ENCODE measurements around the gene SYNGR2. TPM values are rescaled to one million over a fixed set of nuclear protein-coding genes. Genes with fewer than 3 reads are reported as not detected.
A peak's percentile ranks its signal among the peaks of the same experiment; 100 is the strongest.

SYNGR2 gene
- total and polyA plus RNA-seq, 2 experiments from 2014 or later = 46.9 to 61.6 TPM

DNA sequence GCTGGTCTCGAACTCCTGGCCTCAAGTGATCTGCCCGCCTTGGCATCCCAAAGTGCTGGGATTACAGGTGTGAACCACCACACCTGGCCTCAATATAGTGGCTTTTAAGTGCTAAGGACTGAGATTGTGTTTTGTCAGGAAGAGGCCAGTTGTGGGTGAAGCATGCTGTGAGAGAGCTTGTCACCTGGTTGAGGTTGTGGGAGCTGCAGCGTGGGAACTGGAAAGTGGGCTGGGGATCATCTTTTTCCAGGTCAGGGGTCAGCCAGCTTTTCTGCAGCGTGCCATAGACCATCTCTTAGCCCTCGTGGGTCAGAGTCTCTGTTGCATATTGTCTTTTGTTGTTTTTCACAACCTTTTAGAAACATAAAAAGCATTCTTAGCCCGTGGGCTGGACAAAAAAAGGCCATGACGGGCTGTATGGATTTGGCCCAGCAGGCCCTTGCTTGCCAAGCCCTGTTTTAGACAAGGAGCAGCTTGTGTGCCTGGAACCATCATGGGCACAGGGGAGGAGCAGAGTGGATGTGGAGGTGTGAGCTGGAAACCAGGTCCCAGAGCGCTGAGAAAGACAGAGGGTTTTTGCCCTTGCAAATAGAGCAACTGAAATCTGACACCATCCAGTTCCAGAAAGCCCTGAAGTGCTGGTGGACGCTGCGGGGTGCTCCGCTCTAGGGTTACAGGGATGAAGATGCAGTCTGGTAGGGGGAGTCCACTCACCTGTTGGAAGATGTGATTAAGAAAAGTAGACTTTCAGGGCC is 51.2 kb downstream of the SYNGR2 start:
- Histone ChIP-seq H3K4me2 (0 out of 2 replicates have a peak overlapping the region, but pooled peaks have one; percentile 31), H3K27ac (ENCODE audit: low read depth) (peak overlapping the region; percentile 47; the same call in 1 of the 2 replicates), H3K27me3 (ENCODE audit: insufficient read depth) (no peaks in the 10 kb centered on the region), H3K9me2 (ENCODE audit: insufficient read depth) (no peaks in the 10 kb centered on the region), H3K4me1 (ENCODE audit: insufficient read depth) (peaks cover 14% of the 10 kb centered on the region), H3K4me3 (no peak overlapping the region), H3F3A (replicated peaks; ENCODE audit: low read depth) (peaks cover 35% of the 10 kb centered on the region), H2AFZ (no peak overlapping the region), H3K36me3 (ENCODE audit: insufficient read depth) (peaks cover 52% of the 10 kb centered on the region), H4K20me1 (replicated peaks; ENCODE audit: insufficient read depth) (no peaks in the 10 kb centered on the region; the same call in none of the 2 replicates), H3K79me2 (replicated peaks; ENCODE audit: insufficient read depth) (peaks cover 44% of the 10 kb centered on the region)
- Mint-ChIP-seq H3K4me3 (no peak overlapping the region; the same call in 2 of the 3 replicates), H3K9me3 (no peaks in the 10 kb centered on the region; the same call in 2 of the 3 replicates), H3K27ac (peak overlapping the region; percentile 89), H3K36me3 (ENCODE audit: low read depth) (peaks cover 83% of the 10 kb centered on the region), H3K4me1 (peaks cover 18% of the 10 kb centered on the region), H3K27me3 (ENCODE audit: insufficient read depth, low read depth, poor library complexity) (peaks cover 8% of the 10 kb centered on the region)
- no peak for TF ChIP-seq STAT1 (IDR thresholded peaks at IDR 0.05; ENCODE audit: unreplicated experiment)
- TF ChIP-seq NANOG (IDR thresholded peaks at IDR 0.05; ENCODE audit: borderline replicate concordance) = no peak
- TF ChIP-seq EZH2phosphoT487 (IDR thresholded peaks at IDR 0.05; ENCODE audit: unreplicated experiment) = no peak
- TF ChIP-seq JUNB (IDR thresholded peaks at IDR 0.05; ENCODE audit: unreplicated experiment) = no peak
- no peak for TF ChIP-seq CREB1 (CRISPR knock-in tag; IDR thresholded peaks at IDR 0.05; ENCODE audit: low read depth)
- TF ChIP-seq ZNF331 (CRISPR knock-in tag; IDR thresholded peaks at IDR 0.05; ENCODE audit: low read depth) = no peak
- no peak for TF ChIP-seq EZH2 (IDR thresholded peaks at IDR 0.05; ENCODE audit: low read depth, unreplicated experiment)
- DNase-seq (ENCODE audit: low spot score) = peak; percentile 70
- peak; percentile 97 for ATAC-seq

Small RNA genes within 50 kb of the gene (small RNA-seq; reads per million reads assigned to genes)
- not detected for gene AC087645.1 (ENCODE audit: low replicate concordance)

Other genes with a start within 250 kb of the SYNGR2 start
- 16.2 and 16.6 TPM in 2 replicates for gene TNRC6C, start 209.9 kb upstream of the SYNGR2 start, total RNA-seq (2014; rRNA removed; shearing (Covaris generic))
- gene TNRC6C, start 209.9 kb upstream of the SYNGR2 start, polyA plus RNA-seq (2016; fragmentation: Nextera tagmentation; extraction: Ambion mirVana) = 8.6 and 10.1 TPM in 2 replicates
- 56.7 and 72.2 TPM in 2 replicates for gene TMC6, start 39.8 kb upstream of the SYNGR2 start, total RNA-seq (2014; rRNA removed; shearing (Covaris generic))
- 50.0 and 53.3 TPM in 2 replicates for gene TMC6, start 39.8 kb upstream of the SYNGR2 start, polyA plus RNA-seq (2016; fragmentation: Nextera tagmentation; extraction: Ambion mirVana)
- 1.2 and 2.2 TPM in 2 replicates for gene TMC8, start 37.8 kb upstream of the SYNGR2 start, total RNA-seq (2014; rRNA removed; shearing (Covaris generic))
- 1.3 and 1.8 TPM in 2 replicates for gene TMC8, start 37.8 kb upstream of the SYNGR2 start, polyA plus RNA-seq (2016; fragmentation: Nextera tagmentation; extraction: Ambion mirVana)
- gene C17orf99, start 22.2 kb upstream of the SYNGR2 start, total RNA-seq (2014; rRNA removed; shearing (Covaris generic)) = not detected in 2 replicates
- not detected in 2 replicates for gene C17orf99, start 22.2 kb upstream of the SYNGR2 start, polyA plus RNA-seq (2016; fragmentation: Nextera tagmentation; extraction: Ambion mirVana)
- 83.7 and 84.4 TPM in 2 replicates for gene TK1, start 18.5 kb downstream of the SYNGR2 start, total RNA-seq (2014; rRNA removed; shearing (Covaris generic))
- 74.5 and 74.6 TPM in 2 replicates for gene TK1, start 18.5 kb downstream of the SYNGR2 start, polyA plus RNA-seq (2016; fragmentation: Nextera tagmentation; extraction: Ambion mirVana)
- gene AFMID, start 18.8 kb downstream of the SYNGR2 start, total RNA-seq (2014; rRNA removed; shearing (Covaris generic)) = 43.0 and 47.5 TPM in 2 replicates
- 36.8 and 38.0 TPM in 2 replicates for gene AFMID, start 18.8 kb downstream of the SYNGR2 start, polyA plus RNA-seq (2016; fragmentation: Nextera tagmentation; extraction: Ambion mirVana)
- 89.7 and 114 TPM in 2 replicates for gene BIRC5, start 45.7 kb downstream of the SYNGR2 start, total RNA-seq (2014; rRNA removed; shearing (Covaris generic))
- 111 and 132 TPM in 2 replicates for gene BIRC5, start 45.7 kb downstream of the SYNGR2 start, polyA plus RNA-seq (2016; fragmentation: Nextera tagmentation; extraction: Ambion mirVana)
- not detected in 2 replicates for gene TMEM235, start 63.0 kb downstream of the SYNGR2 start, total RNA-seq (2014; rRNA removed; shearing (Covaris generic))
- gene TMEM235, start 63.0 kb downstream of the SYNGR2 start, polyA plus RNA-seq (2016; fragmentation: Nextera tagmentation; extraction: Ambion mirVana) = not detected in 2 replicates
- 25.1 and 32.9 TPM in 2 replicates for gene SOCS3, start 191.5 kb downstream of the SYNGR2 start, total RNA-seq (2014; rRNA removed; shearing (Covaris generic))
- gene SOCS3, start 191.5 kb downstream of the SYNGR2 start, polyA plus RNA-seq (2016; fragmentation: Nextera tagmentation; extraction: Ambion mirVana) = 13.2 TPM in 2 replicates
- 65.8 and 67.1 TPM in 2 replicates for gene PGS1, start 210.1 kb downstream of the SYNGR2 start, total RNA-seq (2014; rRNA removed; shearing (Covaris generic))
- 42.5 and 43.9 TPM in 2 replicates for gene PGS1, start 210.1 kb downstream of the SYNGR2 start, polyA plus RNA-seq (2016; fragmentation: Nextera tagmentation; extraction: Ambion mirVana)